Mammary epithelial cell (primary cell): ENCODE data around the gene PLCH1.

Experiments
- EZH2 ChIP-seq: IDR thresholded peaks from 2 replicates; pipeline ENCODE4 v1.6.1; 2012; ENCODE audit warnings: low read length, inconsistent platforms, borderline replicate concordance
- TF ChIP-seq, protein P1 (sequence below), 2 donors: IDR thresholded peaks in 1 of 2; conservative IDR thresholded peaks in 1 of 2; 2 replicates each; pipeline ENCODE4 v1.5.1; 2011 to 2012; ENCODE audit warnings: inconsistent platforms in 2 of 2, low read length in 2 of 2, mild to moderate bottlenecking in 2 of 2, control low read depth in 1 of 2, low read depth in 1 of 2; ENCODE audit not compliant: insufficient read depth in 1 of 2; ENCODE audit errors: extremely low read depth in 1 of 2

DNA sequence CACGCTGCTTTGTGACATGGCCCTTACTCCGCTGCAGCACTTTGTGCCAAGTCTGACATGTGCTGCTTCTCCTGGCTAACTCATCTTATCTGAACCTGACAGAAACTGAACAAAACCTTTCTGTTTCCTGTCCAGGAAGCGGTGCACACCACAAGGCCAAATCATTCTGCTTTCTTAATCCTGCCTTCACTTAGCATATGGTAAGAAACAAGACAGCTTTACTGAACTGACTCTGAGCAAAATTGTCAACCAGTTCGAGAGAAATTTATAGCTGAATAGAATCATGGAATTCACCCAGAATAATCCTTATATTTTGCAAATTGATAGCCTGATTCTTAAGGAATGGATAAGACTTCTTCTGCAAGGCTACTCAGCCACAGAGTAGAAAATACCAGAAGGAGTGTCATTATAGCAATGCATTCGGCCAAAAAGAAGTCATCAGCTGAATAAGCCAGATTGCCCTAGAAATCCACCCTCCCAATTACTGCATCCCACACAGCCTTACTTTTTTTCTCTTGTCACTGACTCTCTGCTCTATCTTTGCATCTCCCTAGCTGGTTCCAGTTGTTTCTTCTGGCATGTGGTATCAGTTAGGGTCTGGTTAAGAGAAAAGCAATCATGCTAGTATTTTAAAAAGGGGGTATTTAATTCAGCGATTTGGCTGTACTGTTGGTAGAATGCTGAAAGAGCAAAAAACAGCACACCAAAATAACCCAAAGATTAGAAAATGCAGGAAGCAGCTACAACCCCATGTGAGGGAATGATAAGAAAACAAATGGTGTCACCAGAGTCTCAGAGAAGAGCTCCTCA is 409.8 kb downstream of the PLCH1 start:
- TF ChIP-seq, protein P1, sequence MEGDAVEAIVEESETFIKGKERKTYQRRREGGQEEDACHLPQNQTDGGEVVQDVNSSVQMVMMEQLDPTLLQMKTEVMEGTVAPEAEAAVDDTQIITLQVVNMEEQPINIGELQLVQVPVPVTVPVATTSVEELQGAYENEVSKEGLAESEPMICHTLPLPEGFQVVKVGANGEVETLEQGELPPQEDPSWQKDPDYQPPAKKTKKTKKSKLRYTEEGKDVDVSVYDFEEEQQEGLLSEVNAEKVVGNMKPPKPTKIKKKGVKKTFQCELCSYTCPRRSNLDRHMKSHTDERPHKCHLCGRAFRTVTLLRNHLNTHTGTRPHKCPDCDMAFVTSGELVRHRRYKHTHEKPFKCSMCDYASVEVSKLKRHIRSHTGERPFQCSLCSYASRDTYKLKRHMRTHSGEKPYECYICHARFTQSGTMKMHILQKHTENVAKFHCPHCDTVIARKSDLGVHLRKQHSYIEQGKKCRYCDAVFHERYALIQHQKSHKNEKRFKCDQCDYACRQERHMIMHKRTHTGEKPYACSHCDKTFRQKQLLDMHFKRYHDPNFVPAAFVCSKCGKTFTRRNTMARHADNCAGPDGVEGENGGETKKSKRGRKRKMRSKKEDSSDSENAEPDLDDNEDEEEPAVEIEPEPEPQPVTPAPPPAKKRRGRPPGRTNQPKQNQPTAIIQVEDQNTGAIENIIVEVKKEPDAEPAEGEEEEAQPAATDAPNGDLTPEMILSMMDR (conservative IDR thresholded peaks at IDR 0.05 in 1 of 2, IDR thresholded peaks at IDR 0.05 in 1 of 2; ENCODE audit: extremely low read depth in 1 of 2, insufficient read depth in 1 of 2, low read depth in 1 of 2, low read length in 2 of 2), result no peak
- TF ChIP-seq EZH2, result no peak
